Endothelial cell of umbilical vein (primary cell): Measurements from ENCODE around the gene NPAT. TPM values are rescaled to one million over a fixed set of nuclear protein-coding genes. Genes with fewer than 3 reads are reported as not detected.

Experiments used
- BruUV-seq: library from RNA; stranded (reverse); fragments of 400-500 nt; replicated peaks from 2 replicates; lab custom pipeline; 2021; lab: Mats Ljungman, UMichigan
- CTCF ChIA-PET: fragments of 300-600, 350-600 bp; sonication (Branson Sonifier 250); formaldehyde crosslinking; loops from one replicate; lab custom pipeline; 2021; ENCODE audit warnings: antibody characterized with exemption, inconsistent platforms; lab: Charles Lee
- POLR2A ChIA-PET: fragments of 300-600, 350-600 bp; sonication (Branson Sonifier 250); formaldehyde crosslinking; loops from one replicate; lab custom pipeline; 2021; ENCODE audit warnings: antibody characterized with exemption, inconsistent platforms; lab: Charles Lee
- DNase-seq: peaks from one replicate; pipeline ENCODE4 v3.0.0-alpha.2; 2011; ENCODE audit warnings: low read depth, low spot score
- FAIRE-seq: peaks from 2 replicates; lab custom pipeline; 2011; peaks lifted over from hg19 to GRCh38; lab: Jason Lieb, UNC
- H2AFZ ChIP-seq: 2 replicates; pipeline ENCODE4 v1.6.0; 2012; ENCODE audit warnings: low read depth, low read length, control low read depth, inconsistent platforms
- H3K27ac ChIP-seq: 2 replicates; pipeline ENCODE4 v1.5.1; 2011; ENCODE audit warnings: low read depth, mild to moderate bottlenecking, control low read depth, low read length, moderate library complexity; ENCODE audit not compliant: insufficient read depth
- H3K27me3 ChIP-seq, 2 experiments: 2 replicates each; pipeline versions ENCODE4 v1.6.0 to v1.6.1; 2011; ENCODE audit warnings: low read length in 2 of 2, mixed read lengths in 1 of 2; ENCODE audit not compliant: control insufficient read depth in 2 of 2, insufficient read depth in 2 of 2
- H3K36me3 ChIP-seq, 2 experiments: 2 replicates in 1 of 2; 3 replicates in 1 of 2; pipeline ENCODE4 v1.5.1; 2011; ENCODE audit warnings: low read length in 2 of 2, mild to moderate bottlenecking in 1 of 2, moderate library complexity in 1 of 2; ENCODE audit not compliant: control insufficient read depth in 2 of 2, insufficient read depth in 2 of 2; ENCODE audit errors: extremely low read depth in 1 of 2
- H3K4me1 ChIP-seq: 3 replicates; pipeline ENCODE4 v1.5.1; 2011; ENCODE audit warnings: mild to moderate bottlenecking, low read length; ENCODE audit not compliant: control insufficient read depth, insufficient read depth; ENCODE audit errors: extremely low read depth
- H3K4me2 ChIP-seq: 2 replicates; pipeline ENCODE4 v1.6.1; 2011; ENCODE audit warnings: low read length, control low read depth, mixed read lengths; ENCODE audit not compliant: insufficient read depth
- H3K4me3 ChIP-seq, 3 experiments: fragments of 200-600 bp in 1 of 3; sonication (generic), shearing (Covaris generic) in 1 of 3; replicated peaks in 1 of 3; 2 replicates each; pipeline ENCODE4 v1.5.1; 2011 to 2016; ENCODE audit warnings: control low read depth in 3 of 3, low read length in 3 of 3, mild to moderate bottlenecking in 2 of 3, inconsistent platforms in 1 of 3, low read depth in 1 of 3, moderate library complexity in 1 of 3; ENCODE audit not compliant: insufficient read depth in 1 of 3
- H3K79me2 ChIP-seq: 2 replicates; pipeline ENCODE4 v1.6.0; 2012; ENCODE audit warnings: low read length, inconsistent platforms; ENCODE audit not compliant: control insufficient read depth, insufficient read depth
- H3K9ac ChIP-seq: replicated peaks from 2 replicates; pipeline ENCODE3; 2011; ENCODE audit warnings: low read length, control low read depth; ENCODE audit not compliant: insufficient read depth; ENCODE audit errors: extremely low read depth
- H3K9me1 ChIP-seq: replicated peaks from 3 replicates; pipeline ENCODE4 v1.6.0; 2011; ENCODE audit warnings: mild to moderate bottlenecking, low read length; ENCODE audit not compliant: control insufficient read depth, insufficient read depth; ENCODE audit errors: extremely low read depth
- H3K9me3 ChIP-seq: replicated peaks from 2 replicates; pipeline ENCODE4 v1.5.1; 2012; ENCODE audit warnings: low read length, inconsistent platforms; ENCODE audit not compliant: control insufficient read depth, insufficient read depth
- H4K20me1 ChIP-seq: replicated peaks from 2 replicates; pipeline ENCODE3; 2011; ENCODE audit warnings: mild to moderate bottlenecking, low read length; ENCODE audit not compliant: control insufficient read depth, insufficient read depth; ENCODE audit errors: extremely low read depth
- CTCF ChIP-seq, 2 donors: IDR thresholded peaks; 1 replicate in 1 of 2; 2 replicates in 1 of 2; pipeline ENCODE4 v1.5.1; 2011; ENCODE audit warnings: low read length in 2 of 2, mild to moderate bottlenecking in 2 of 2, moderate library complexity in 2 of 2, control low read depth in 1 of 2, inconsistent platforms in 1 of 2, low read depth in 1 of 2; ENCODE audit not compliant: insufficient read depth in 1 of 2; ENCODE audit errors: extremely low read depth in 1 of 2
- EZH2 ChIP-seq: IDR thresholded peaks from 2 replicates; pipeline ENCODE4 v1.6.1; 2012; ENCODE audit warnings: borderline replicate concordance, low read depth, mild to moderate bottlenecking, moderate library complexity, low read length, inconsistent platforms; ENCODE audit not compliant: severe bottlenecking
- FOS ChIP-seq: IDR thresholded peaks from 2 replicates; pipeline ENCODE4 v1.6.1; 2011; ENCODE audit warnings: mild to moderate bottlenecking, low read length, moderate library complexity, borderline replicate concordance; ENCODE audit not compliant: insufficient read depth
- GATA2 ChIP-seq: IDR thresholded peaks from 2 replicates; pipeline ENCODE4 v1.7.0; 2011; ENCODE audit warnings: low read depth, mild to moderate bottlenecking, moderate library complexity, mixed read lengths, low read length; ENCODE audit not compliant: insufficient read length, insufficient read depth
- JUN ChIP-seq: IDR thresholded peaks from 2 replicates; pipeline ENCODE4 v1.6.1; 2011; ENCODE audit warnings: borderline replicate concordance, low read depth; ENCODE audit not compliant: insufficient read length, insufficient read depth
- MAX ChIP-seq: IDR thresholded peaks from 2 replicates; pipeline ENCODE4 v1.6.1; 2011; ENCODE audit not compliant: insufficient read depth, insufficient read length
- MYC ChIP-seq: IDR thresholded peaks from one replicate; pipeline ENCODE4 v1.6.1; 2011; ENCODE audit warnings: mild to moderate bottlenecking, low read depth, low read length
- POLR2A ChIP-seq: IDR thresholded peaks from 2 replicates; pipeline ENCODE4 v1.6.1; 2012; ENCODE audit warnings: low read depth, mild to moderate bottlenecking, control low read depth, low read length
- POLR2AphosphoS5 ChIP-seq: IDR thresholded peaks from 2 replicates; pipeline ENCODE4 v1.6.1; 2012; ENCODE audit warnings: low read depth, mild to moderate bottlenecking, control low read depth, low read length, moderate library complexity; ENCODE audit not compliant: insufficient read depth
- dilution Hi-C: fragments of 300-500 bp; cut with MboI; formaldehyde crosslinking; loops from one replicate; pipeline ENCODE4 v1.15.0; 2019; ENCODE audit warnings: low sequenced_read_pairs; ENCODE audit not compliant: extremely low pct_ligation_motif_present
- intact Hi-C: fragments of 100-400 bp; cut with micrococcal nuclease; formaldehyde crosslinking; loops from one replicate; pipeline ENCODE4 v1.10.0; 2022
- polyA plus RNA-seq, 4 experiments: library from polyadenylated mRNA; depleted of rRNA in 3 of 4; stranded (reverse) in 3 of 4; unstranded in 1 of 4; fragments of >200 nt; gene quantifications; 2 replicates each; pipeline versions ENCODE4 v1.2.1 to v1.2.3, GENCODE V29; 2011 to 2012; ENCODE audit warnings: missing spikeins in 1 of 4
- total RNA-seq: library from RNA; stranded (reverse); gene quantifications from 2 replicates; pipeline ENCODE4 v1.2.3, GENCODE V29; 2021

NPAT gene
- total and polyA plus RNA-seq, 2 donors (not counting 3 experiments of a cell fraction or from before 2014, with no cell fraction given), result 4.4 to 19.0 TPM

- FAIRE-seq (no peak), DNase-seq (no peak)
- ChIA-PET CTCF (interaction anchor here (1.1 to 2.5 kb wide), 2 partner anchors 10 to 27 kb away, joined by 4 to 12 read pairs; no protein-coding TSS in a partner anchor), POLR2A (interaction anchor here (0.7 to 0.8 kb wide), 2 partner anchors 10 to 392 kb away, joined by 3 to 4 read pairs; no protein-coding TSS in a partner anchor)
- Histone ChIP-seq H3K9ac (no peak overlapping the region), H3K27ac (no peak overlapping the region), H3K9me3 (no peaks in the 10 kb centered on the region), H4K20me1 (no peaks in the 10 kb centered on the region), H3K79me2 (no peaks in the 10 kb centered on the region), H3K9me1 (no peaks in the 10 kb centered on the region), H2AFZ (no peak overlapping the region), H3K4me2 (no peak overlapping the region), H3K27me3 (no peaks in the 10 kb centered on the region), H3K4me1 (no peaks in the 10 kb centered on the region), H3K36me3 (peaks cover 12 to 26% of the 10 kb centered on the region in 2 experiments), H3K4me3 (no peak overlapping the region)
- dilution Hi-C loops, result no loop called here
- TF ChIP-seq EZH2, result no peak
- no peak for TF ChIP-seq FOS
- intact Hi-C loops, result no loop called here
- BruUV-seq, result no TSS peak
Observed at GRCh38 chr11:108144615-108145014, 77.8 kb downstream of the NPAT start.

- BruUV-seq, result no TSS peak
- Histone ChIP-seq H3K4me1 (no peaks in the 10 kb centered on the region), H3K36me3 (peaks cover 10 to 22% of the 10 kb centered on the region in 2 experiments), H3K9me1 (no peaks in the 10 kb centered on the region), H3K27me3 (no peaks in the 10 kb centered on the region), H3K4me3 (no peak overlapping the region), H2AFZ (no peak overlapping the region), H3K27ac (no peak overlapping the region), H3K4me2 (no peak overlapping the region), H3K9ac (no peak overlapping the region), H4K20me1 (no peaks in the 10 kb centered on the region), H3K9me3 (no peaks in the 10 kb centered on the region), H3K79me2 (no peaks in the 10 kb centered on the region)
- ChIA-PET CTCF (interaction anchor here (1.0 to 1.2 kb wide), 2 partner anchors 13 to 133 kb away, joined by 3 read pairs; partner anchors contain the start of gene CUL5), POLR2A (no interaction called here)
- dilution Hi-C loops, result no loop called here
- no peak for FAIRE-seq
- intact Hi-C loops, result no loop called here
- TF ChIP-seq CTCF (IDR thresholded peaks at IDR 0.05; ENCODE audit: extremely low read depth in 1 of 2, insufficient read depth in 1 of 2, low read depth in 1 of 2, low read length in 2 of 2) (no peak), EZH2 (no peak), POLR2A (no peak), JUN (no peak), MAX (no peak), POLR2AphosphoS5 (no peak), FOS (no peak), GATA2 (no peak), MYC (no peak)
- no peak for DNase-seq
Observed at GRCh38 chr11:108142304-108142703, 80.1 kb downstream of the NPAT start.
